Stimulated activated naive CD8-positive, alpha-beta T cell treated with anti-CD3 and anti-CD28 coated beads, Interleukin-15, amount 100 ng/mL, for 72 hours (primary cell): Measurements from ENCODE around the gene MT2A.
A peak's percentile ranks its signal among the peaks of the same experiment; 100 is the strongest.
"Not testable (repeated sequence)": the region's sequence is repeated elsewhere in the genome, so short reads cannot be mapped to it uniquely, and the experiment has no call there.

Experiments
- ATAC-seq: fragments of 150-1000 bp; cut with Tn5 transposase; 2 replicates; pipeline ENCODE4 v1.10.0; 2021; ENCODE audit warnings: mild to moderate bottlenecking, moderate library complexity
- DNase-seq, 2 donors: peaks; one replicate each; pipeline ENCODE4 v3.0.0; 2021 to 2022
- H3K27ac Mint-ChIP-seq, 2 donors: one replicate each; pipeline ENCODE4 v1.8.0; 2022; ENCODE audit warnings: mild to moderate bottlenecking in 2 of 2, mixed read lengths in 2 of 2, moderate library complexity in 2 of 2
- H3K27me3 Mint-ChIP-seq: one replicate; pipeline ENCODE4 v1.8.0; 2022; ENCODE audit warnings: mixed read lengths
- H3K4me1 Mint-ChIP-seq: one replicate; pipeline ENCODE4 v1.8.0; 2022; ENCODE audit warnings: mild to moderate bottlenecking, mixed read lengths
- H3K4me3 Mint-ChIP-seq, 2 donors: one replicate each; pipeline ENCODE4 v1.8.0; 2022; ENCODE audit warnings: mild to moderate bottlenecking in 2 of 2, mixed read lengths in 2 of 2, moderate library complexity in 1 of 2
- H3K9me3 Mint-ChIP-seq, 2 donors: one replicate each; pipeline ENCODE4 v1.8.0; 2022; ENCODE audit warnings: mixed read lengths in 2 of 2

Gene MT2A

GRCh38 chr16:56609463-56609921 is 1.1 kb downstream of the MT2A start:
- peak overlapping the region; percentile 82 to 91 for H3K27ac Mint-ChIP-seq
- H3K27me3 Mint-ChIP-seq, result no peaks in the 10 kb centered on the region
- peak overlapping the region; percentile 90 to 97 for H3K4me3 Mint-ChIP-seq
- DNase-seq, result peak; percentile 73 to 82
- no peaks in the 10 kb centered on the region for H3K9me3 Mint-ChIP-seq
- peaks cover 83% of the 10 kb centered on the region for H3K4me1 Mint-ChIP-seq
- peak; percentile 48 for ATAC-seq

- peaks cover 89% of the 10 kb centered on the region for H3K4me1 Mint-ChIP-seq
These were observed 1.7 kb downstream of the MT2A start for GRCh38 chr16:56610017-56610608.

GRCh38 chr16:56610609-56611111 is 2.3 kb downstream of the MT2A start:
- ATAC-seq, result peak; percentile 58
- no peaks in the 10 kb centered on the region for H3K9me3 Mint-ChIP-seq
- peaks cover 94% of the 10 kb centered on the region for H3K4me1 Mint-ChIP-seq

More at GRCh38 chr16:56610017-56610608, 1.7 kb downstream of the MT2A start:
- Mint-ChIP-seq H3K9me3 (no peaks in the 10 kb centered on the region), H3K27ac (peak overlapping the region; percentile 82 to 91), H3K4me3 (peak overlapping the region; percentile 90 to 97), H3K27me3 (no peaks in the 10 kb centered on the region)
- ATAC-seq, result peak; percentile 73
- DNase-seq, result peak; percentile 57 to 88

GRCh38 chr16:56611281-56611833 is 3.0 kb downstream of the MT2A start:
- ATAC-seq (no peak), DNase-seq (no peak)
- Mint-ChIP-seq H3K4me1 (peaks cover 89% of the 10 kb centered on the region), H3K27me3 (no peaks in the 10 kb centered on the region), H3K27ac (peak overlapping the region; percentile 39 to 91), H3K4me3 (peak overlapping the region; percentile 7 to 97), H3K9me3 (no peaks in the 10 kb centered on the region)

More at GRCh38 chr16:56610609-56611111, 2.3 kb downstream of the MT2A start:
- no peak for DNase-seq
- no peaks in the 10 kb centered on the region for H3K27me3 Mint-ChIP-seq
- peak overlapping the region; percentile 90 to 97 for H3K4me3 Mint-ChIP-seq
- H3K27ac Mint-ChIP-seq, result peak overlapping the region in 1 of 2 donors; percentile 91

- Mint-ChIP-seq H3K4me3 (peak overlapping the region in 1 of 2 donors; percentile 28), H3K9me3 (no peaks in the 10 kb centered on the region), H3K4me1 (peaks cover 87% of the 10 kb centered on the region), H3K27me3 (peaks cover 23% of the 10 kb centered on the region), H3K27ac (peak overlapping the region; percentile 66 to 74)
- ATAC-seq (no peak), DNase-seq (no peak)
These were observed 5.3 kb downstream of the MT2A start for GRCh38 chr16:56613706-56614105.

DNA sequence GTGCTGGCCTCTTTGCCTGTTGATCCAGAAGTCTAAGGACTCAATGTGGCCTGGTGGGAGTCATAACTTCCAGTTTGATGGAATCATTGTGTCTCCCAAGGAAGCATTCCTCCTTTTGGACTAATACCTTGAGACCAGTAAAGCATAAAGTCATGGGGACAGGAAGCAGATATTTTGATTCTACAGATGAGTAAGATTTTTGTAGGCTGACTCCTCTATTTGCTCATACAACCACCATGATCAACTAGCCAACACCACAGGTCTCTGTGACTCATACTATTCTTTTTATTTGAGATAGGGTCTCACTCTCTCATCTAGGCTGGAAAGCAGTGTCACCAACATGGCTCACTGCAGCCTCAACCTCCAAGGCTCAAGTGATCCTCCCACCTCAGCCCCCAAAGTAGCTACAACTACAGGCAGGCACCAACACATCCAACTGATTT is 6.2 kb downstream of the MT2A start:
- H3K4me1 Mint-ChIP-seq, result peaks cover 78% of the 10 kb centered on the region
- peak overlapping the region; percentile 27 to 41 for H3K4me3 Mint-ChIP-seq
- peak overlapping the region; percentile 66 to 74 for H3K27ac Mint-ChIP-seq
- peaks cover 32% of the 10 kb centered on the region for H3K27me3 Mint-ChIP-seq
- no peaks in the 10 kb centered on the region for H3K9me3 Mint-ChIP-seq
- ATAC-seq (peak; percentile 82), DNase-seq (peak in 1 of 2 donors; percentile 57)

DNA sequence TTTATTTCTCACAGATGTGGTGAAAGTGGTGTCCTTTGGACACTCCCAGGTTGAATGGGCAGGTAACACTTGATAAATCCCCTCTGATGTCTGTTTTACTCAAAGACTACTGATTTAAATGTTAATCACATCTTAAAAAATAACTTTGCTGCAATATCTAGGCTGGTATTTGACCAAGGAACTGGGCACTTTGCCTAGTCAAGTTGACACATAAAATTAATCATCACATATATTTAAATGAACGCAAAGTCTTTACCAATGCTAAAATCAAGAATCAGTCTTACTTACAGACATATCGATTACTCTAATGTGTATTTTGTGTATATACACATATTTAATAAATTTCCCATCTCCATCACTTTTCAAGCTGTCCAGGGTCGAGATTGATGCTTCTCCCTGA is 7.0 kb downstream of the MT2A start:
- no peak for DNase-seq
- ATAC-seq, result no peak
- Mint-ChIP-seq H3K27ac (no peak overlapping the region), H3K4me1 (peaks cover 70% of the 10 kb centered on the region), H3K4me3 (peak overlapping the region in 1 of 2 donors; percentile 27), H3K9me3 (no peaks in the 10 kb centered on the region), H3K27me3 (peaks cover 36% of the 10 kb centered on the region)

DNA sequence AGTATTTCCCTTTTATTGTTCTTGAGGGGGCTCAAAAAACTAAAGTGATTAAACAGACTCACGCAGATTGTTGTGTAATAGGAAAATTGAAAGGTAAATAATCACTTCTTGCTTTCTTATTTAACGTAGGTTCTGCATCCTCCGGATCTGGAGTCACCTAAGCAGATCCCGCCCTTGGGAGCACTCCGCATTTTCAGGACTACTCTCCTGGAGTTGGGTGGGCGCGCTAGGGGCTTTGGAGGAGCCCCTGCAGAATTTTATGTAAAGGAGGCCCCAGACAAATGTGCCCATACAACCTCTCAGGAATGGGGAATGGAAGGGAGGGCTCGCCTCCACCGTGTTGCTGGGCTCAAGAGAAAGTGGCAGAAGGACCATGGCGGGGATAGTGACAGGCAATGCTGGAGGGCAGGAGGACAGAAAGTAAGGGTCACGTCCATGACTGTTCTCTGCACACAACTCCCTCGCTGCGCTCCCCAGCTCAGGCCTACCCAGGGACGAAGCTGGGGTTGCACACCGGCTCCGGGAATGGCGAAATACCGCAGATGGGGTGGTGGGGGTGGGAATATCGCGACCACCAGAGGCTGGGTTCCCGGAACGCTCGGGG is 8.3 kb downstream of the MT2A start:
- H3K4me1 Mint-ChIP-seq, result peaks cover 57% of the 10 kb centered on the region
- H3K9me3 Mint-ChIP-seq, result no peaks in the 10 kb centered on the region
- DNase-seq, result no peak
- peaks cover 36% of the 10 kb centered on the region for H3K27me3 Mint-ChIP-seq
- no peak for ATAC-seq
- H3K4me3 Mint-ChIP-seq, result peak overlapping the region; percentile 71 to 77
- H3K27ac Mint-ChIP-seq, result peak overlapping the region in 1 of 2 donors; percentile 80

DNA sequence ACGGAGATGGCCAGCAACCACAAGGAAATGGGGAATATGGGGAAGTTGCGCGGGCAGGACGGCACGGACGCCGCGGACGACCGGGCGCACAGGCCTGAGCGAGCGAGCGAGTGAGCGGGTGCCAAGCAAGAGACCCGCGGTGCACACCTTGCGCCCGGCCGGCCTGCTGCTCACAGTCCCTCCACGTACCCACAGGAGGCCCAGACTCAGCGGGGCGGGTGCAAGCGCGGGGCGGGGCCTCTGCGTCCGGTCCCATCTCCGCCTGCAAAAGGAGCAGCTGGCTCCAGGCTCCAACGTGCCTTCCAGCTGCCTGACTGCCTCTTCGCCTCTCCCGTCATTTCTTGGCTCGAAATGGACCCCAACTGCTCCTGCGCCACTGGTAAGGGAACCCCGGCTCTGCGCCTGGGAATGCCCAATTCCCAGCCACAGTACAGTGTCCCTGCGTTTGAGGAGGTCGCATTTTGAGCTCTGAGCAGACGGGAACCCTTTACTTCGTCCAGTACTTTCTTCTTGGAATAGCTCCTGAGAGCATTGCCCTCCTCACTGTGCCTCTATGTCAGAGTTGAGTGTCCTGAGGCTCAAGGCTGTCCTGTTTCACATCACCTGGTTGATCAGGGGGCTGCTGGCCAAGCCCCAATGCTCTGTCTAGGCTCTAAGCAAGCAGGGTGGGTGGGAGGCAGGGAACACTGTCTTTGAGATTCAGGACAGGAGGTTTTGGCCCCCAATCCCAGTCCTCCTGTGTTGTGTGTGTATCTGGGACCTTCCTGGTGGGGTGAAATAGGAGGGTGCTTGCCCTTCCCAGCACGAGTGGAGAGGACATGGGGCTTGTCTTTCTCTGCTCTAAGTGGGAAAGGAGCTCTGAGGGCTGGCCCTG is 9.1 kb downstream of the MT2A start:
- peaks cover 36% of the 10 kb centered on the region for H3K27me3 Mint-ChIP-seq
- peak; percentile 75 for ATAC-seq
- H3K27ac Mint-ChIP-seq, result peak overlapping the region; percentile 37 to 48
- H3K4me1 Mint-ChIP-seq, result peaks cover 52% of the 10 kb centered on the region
- peak; percentile 66 to 69 for DNase-seq
- H3K4me3 Mint-ChIP-seq, result peak overlapping the region; percentile 71 to 77
- no peaks in the 10 kb centered on the region for H3K9me3 Mint-ChIP-seq

DNA sequence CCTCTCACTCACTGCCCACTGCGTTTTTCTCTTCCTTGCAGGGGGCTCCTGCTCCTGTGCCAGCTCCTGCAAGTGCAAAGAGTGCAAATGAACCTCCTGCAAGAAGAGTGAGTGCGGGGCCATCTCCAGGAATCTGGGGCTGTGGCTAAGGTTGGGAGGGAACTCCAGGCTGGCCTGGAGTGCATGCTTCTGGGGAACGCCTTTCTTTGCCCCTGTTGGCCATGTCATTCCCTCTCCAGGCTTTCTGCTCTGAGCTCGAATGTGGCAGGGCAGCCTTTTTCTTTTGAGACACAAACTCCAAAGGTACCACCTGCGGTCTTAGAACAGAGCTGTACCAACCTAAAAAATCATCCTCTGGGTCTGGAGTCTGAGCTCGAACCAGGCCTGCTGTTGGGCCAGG is 9.8 kb downstream of the MT2A start:
- H3K4me3 Mint-ChIP-seq, result peak overlapping the region; percentile 71 to 77
- DNase-seq (no peak), ATAC-seq (no peak)
- no peaks in the 10 kb centered on the region for H3K9me3 Mint-ChIP-seq
- peaks cover 36% of the 10 kb centered on the region for H3K27me3 Mint-ChIP-seq
- peaks cover 45% of the 10 kb centered on the region for H3K4me1 Mint-ChIP-seq
- H3K27ac Mint-ChIP-seq, result no peak overlapping the region

DNA sequence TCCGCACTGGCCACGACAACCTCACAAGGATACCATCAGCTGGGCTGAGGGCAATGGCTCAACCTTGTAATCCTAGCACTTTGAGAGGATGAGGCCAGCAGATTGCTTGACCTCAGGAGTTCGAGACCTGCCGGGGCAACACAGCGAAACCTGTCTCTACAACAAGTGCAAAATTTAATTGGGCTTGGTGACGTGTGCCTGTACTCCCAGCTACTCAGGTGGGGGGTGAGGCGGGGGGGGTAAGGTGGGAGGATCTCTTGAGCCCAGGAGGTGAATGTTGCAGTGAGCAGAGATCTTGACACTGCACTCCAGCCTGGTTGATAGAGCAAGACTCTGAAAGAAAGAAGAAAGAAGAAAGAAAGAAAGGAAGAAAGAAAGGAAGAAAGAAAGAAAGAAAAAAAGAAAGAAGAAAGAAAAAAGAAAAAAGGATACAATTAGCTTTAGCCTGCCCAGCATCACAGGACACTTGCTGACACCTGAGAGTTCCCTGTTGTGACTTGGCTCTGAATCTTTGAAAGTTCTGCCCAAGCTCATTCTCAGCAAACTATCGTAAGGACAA is 12.0 kb downstream of the MT2A start:
- Mint-ChIP-seq H3K4me1 (peaks cover 30% of the 10 kb centered on the region), H3K9me3 (no peaks in the 10 kb centered on the region), H3K4me3 (no peak overlapping the region), H3K27me3 (peaks cover 52% of the 10 kb centered on the region), H3K27ac (no peak overlapping the region)
- DNase-seq, result no peak
- no peak for ATAC-seq

DNA sequence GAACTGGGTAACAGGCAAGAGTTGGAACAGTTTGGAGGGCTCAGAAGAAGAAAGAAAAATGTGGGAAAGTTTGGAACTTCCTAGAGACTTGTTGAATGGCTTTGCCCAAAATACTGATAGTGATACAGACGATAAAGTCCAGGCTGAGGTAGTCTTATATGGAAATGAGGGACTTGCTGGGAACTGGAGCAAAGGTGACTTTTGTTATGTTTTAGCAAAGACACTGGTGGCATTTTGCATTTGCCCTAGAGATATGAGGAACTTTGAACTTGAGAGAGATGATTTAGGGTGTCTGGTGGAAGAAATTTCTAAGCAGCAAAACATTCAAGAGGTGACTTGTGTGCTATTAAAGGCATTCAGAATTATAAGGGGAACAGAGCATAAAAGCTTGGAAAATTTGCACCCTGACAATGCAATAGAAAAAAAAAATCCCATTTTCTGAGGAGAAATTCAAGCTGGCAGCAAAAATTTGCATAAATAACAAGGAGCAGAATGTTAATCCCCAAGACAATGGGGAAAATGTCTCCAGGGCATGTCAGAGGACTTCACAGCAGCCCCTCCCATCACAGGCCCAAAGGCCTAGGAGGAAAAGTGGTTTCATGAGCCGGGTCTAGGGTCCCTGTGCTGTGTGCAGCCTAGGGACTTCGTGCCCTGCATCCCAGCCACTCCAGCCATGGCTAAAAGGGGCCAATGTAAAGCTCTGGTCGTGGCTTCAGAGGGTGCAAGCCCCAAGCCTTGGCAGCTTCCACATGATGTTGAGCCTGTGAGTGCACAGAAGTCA is 13.5 kb downstream of the MT2A start:
- H3K27me3 Mint-ChIP-seq, result peaks cover 62% of the 10 kb centered on the region

DNA sequence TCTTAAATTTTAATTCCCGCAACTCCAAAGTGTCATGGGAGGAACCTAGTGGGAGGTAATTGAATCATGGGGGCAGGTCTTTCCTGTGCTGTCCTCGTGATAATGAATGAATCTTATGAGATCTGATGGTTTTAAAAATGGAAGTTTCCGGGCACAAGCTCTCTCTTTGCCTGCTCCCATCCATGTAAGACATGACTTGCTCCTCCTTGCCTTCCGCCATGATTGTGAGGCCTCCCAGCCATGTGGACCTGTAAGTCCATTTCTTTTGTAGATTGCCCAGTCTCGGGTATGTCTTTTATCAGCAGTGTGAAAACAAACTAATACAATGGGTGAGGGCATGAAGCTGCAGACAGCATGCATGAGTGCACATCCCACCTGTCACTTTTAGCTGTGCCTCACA is 14.8 kb downstream of the MT2A start:
- Mint-ChIP-seq H3K27ac (peak overlapping the region in 1 of 2 donors; percentile 81), H3K27me3 (peaks cover 56% of the 10 kb centered on the region), H3K4me1 (peaks cover 20% of the 10 kb centered on the region)
- ATAC-seq, H3K9me3 Mint-ChIP-seq, DNase-seq, H3K4me3 Mint-ChIP-seq: not testable (repeated sequence)

More for the DNA sequence above, 13.5 kb downstream of the MT2A start:
- not testable (repeated sequence) for ATAC-seq, H3K9me3 Mint-ChIP-seq, H3K4me3 Mint-ChIP-seq, H3K27ac Mint-ChIP-seq, DNase-seq
- H3K4me1 Mint-ChIP-seq, result peaks cover 32% of the 10 kb centered on the region

DNA sequence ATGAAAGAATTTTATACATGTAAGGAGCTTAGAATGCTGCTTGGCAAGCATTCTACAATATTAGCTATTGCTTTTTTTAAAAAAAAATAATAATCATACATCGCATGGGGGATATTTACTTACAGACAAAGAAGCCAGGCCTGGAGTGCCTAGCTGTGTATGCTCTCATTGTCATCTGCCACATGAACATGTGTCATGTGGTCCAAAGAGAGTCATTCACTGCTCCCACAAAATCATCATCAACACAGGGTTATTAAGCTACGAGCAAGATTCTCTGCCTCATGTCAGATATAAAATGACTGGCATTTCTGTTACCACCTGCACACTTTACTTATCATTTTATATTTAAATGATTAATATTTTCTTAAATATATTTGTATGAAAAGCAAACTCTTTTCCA is 15.3 kb downstream of the MT2A start:
- Mint-ChIP-seq H3K9me3 (no peaks in the 10 kb centered on the region), H3K27ac (no peak overlapping the region), H3K4me1 (peaks cover 20% of the 10 kb centered on the region), H3K27me3 (peaks cover 54% of the 10 kb centered on the region), H3K4me3 (no peak overlapping the region)
- DNase-seq (no peak), ATAC-seq (no peak)
